Hematopoietic multipotent progenitor cell (in vitro differentiated cells): ENCODE data around the gene CD244. TPM values are rescaled to one million over a fixed set of nuclear protein-coding genes. Genes with fewer than 3 reads are reported as not detected.

Source experiments
- DNase-seq, 3 donors: peaks; one replicate each; pipeline ENCODE4 v3.0.0-alpha.2; 2011 to 2015; ENCODE audit warnings: low read depth in 2 of 3, low spot score in 2 of 3
- total RNA-seq: library from RNA; depleted of rRNA; stranded (reverse); fragments of >200 nt; gene quantifications from one replicate; pipeline ENCODE4 v1.2.3, GENCODE V29; 2012

The CD244 gene
- total RNA-seq, 1 donor, result 35.5 TPM

DNA sequence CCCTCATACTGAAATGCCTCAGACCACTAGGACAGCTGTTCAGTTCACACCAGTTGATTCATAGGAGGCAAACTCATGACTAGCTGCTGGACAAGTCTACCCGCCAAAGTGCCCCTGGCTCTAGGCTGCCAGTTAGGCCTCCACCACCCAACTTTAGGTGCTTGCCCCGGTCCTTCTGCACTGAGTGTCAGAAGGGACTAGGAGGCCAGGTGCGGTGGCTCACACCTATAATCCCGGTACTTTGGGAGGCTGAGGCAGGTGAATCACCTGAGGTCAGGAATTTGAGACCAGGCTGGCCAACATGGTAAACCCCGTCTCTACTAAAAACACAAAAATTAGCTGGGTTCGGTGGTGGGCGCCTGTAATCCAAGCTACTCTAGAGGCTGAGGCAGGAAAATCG is 47.8 kb downstream of the CD244 start:
- DNase-seq, result no peak

DNA sequence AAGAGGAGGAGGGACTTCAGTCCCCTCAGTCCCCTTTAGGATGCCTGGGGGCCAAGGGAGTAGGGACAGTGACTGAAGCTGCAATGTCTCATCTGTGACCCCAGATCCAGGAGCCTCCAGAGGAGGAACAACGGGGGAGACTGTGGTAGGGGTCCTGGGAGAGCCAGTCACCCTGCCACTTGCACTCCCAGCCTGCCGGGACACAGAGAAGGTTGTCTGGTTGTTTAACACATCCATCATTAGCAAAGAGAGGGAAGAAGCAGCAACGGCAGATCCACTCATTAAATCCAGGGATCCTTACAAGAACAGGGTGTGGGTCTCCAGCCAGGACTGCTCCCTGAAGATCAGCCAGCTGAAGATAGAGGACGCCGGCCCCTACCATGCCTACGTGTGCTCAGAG is 48.4 kb downstream of the CD244 start:
- no peak for DNase-seq

DNA sequence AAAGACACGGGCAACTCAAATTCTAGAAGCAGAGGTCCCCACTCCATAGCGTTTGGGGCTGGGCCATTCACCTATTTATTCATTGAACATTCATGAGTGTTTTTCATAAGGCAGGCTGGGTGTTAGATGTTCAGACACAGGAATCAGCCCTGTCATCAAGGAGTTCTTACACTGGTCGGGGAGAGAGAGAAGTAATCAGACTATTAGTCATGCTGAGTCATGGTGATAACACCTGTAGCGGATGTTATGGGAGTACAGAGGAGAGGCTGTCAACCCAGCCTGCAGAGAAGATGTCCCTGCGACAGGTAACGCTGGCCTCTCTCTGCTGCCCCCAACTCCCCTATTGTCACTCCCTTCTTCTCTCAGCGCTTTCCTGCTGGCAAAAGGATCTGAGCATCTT is 49.5 kb downstream of the CD244 start:
- no peak for DNase-seq

DNA sequence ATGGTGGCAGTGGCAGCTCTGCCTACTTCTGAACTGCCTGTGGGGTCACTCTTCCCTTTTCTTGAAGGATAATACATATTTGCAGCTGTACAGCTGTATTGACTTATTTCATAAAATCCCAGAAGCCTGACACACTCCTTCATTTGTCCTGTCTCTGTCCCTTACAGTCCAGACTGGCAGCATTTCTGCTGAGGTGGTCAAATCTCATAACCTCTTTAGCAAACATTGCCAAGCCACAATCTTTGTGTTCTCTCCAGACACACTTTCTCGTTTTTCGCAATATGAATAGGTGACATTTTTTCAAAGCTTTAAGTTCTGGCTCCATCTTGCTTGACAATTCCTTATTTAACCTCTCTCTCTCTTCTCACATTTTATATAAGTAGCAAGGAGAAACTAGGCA is 51.5 kb downstream of the CD244 start:
- DNase-seq, result no peak

DNA sequence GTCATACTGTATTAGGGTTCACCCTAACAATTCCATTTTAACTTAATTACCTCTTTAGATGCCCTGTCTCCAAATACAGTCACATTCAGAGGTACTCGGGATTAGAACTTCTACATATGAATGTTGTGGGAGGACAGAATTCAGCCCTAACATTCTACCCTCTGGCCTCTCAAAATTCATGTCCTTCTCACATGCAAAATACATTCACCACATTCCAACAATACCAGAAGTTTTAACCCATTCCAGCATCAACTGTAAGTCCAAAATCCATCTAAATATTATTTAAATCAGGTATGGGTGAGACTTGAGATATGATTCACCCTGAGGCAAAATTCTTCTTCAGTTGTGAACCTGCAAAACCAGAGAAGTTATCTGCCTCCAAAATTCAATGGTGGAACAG is 52.2 kb downstream of the CD244 start:
- DNase-seq, result no peak

DNA sequence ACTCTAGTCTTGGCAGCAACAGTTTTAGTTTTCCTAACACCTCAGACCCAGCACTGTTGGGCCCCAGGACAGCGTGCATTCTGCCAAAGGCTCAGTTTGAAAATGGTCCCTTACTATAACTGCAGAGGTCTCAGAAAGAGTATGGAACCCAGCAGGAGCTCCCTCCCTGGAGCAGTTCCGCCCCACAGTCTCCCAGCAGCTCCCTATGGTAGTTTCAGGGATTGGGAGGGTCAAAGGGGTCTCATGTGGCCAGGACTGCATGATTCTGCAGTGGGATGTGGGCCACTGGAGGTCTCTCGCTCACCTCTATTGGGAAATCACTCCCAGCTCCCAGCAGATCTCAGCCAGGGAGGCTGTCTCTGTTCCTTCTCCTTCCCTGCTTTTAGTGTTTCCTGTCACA is 54.4 kb downstream of the CD244 start:
- no peak for DNase-seq

DNA sequence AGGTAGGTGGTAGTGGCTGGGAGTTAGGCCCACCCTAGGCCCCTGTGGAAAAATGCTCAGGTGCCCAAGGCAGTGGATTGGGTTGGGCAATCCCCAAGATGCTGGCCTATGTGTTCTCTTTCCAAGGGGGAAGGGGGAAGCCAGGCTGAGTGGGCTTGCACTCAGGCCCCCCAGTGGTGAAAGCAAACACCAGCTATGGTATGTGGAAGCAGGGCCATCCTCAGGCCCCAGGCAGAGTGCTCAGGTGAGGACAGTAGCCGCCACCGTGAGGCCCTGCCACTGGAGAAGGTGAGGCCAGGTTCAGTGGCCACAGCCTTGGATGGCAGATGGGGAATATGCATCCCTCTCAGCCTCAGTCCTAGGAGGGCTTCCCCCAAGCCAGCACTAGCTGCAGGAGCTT is 54.9 kb downstream of the CD244 start:
- no peak for DNase-seq

DNA sequence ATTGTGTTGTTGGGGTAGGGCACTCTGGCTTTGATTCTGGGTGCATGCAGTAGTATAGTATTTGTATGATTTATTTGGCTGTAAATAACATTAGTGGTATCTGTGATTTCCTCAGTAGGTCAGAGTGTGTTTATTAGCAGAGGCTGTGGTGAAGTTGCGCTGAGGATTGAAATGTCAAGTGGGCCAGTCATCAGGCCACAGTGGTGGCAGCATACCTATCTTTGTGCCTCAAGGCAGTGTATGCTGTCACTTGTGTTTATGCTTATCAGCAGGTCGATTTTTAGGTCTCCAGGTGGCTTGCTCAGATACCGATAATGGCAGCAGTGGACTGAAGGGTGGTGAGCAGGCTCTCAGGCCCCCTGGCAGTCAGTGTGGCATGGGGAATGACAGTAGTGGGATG is 55.4 kb downstream of the CD244 start:
- no peak for DNase-seq

DNA sequence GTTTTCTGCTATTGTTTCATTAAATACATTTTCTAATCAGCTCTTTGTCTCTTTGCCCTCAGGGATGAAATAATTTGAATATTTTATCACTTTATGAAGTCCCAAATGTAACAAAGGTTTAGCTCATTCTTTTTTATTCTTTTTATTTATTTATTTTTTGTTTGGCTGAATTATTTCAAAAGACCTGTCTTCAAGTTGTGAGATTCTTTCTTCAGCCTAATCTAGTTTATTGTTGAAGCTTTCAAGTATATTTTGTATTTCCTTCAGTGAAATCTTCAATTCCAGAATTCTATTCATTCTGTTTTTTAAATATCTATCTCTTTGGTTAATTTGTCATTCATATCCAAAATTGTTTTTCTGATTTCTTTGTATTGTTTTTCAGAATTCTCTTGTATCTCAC is 55.9 kb downstream of the CD244 start:
- no peak for DNase-seq

DNA sequence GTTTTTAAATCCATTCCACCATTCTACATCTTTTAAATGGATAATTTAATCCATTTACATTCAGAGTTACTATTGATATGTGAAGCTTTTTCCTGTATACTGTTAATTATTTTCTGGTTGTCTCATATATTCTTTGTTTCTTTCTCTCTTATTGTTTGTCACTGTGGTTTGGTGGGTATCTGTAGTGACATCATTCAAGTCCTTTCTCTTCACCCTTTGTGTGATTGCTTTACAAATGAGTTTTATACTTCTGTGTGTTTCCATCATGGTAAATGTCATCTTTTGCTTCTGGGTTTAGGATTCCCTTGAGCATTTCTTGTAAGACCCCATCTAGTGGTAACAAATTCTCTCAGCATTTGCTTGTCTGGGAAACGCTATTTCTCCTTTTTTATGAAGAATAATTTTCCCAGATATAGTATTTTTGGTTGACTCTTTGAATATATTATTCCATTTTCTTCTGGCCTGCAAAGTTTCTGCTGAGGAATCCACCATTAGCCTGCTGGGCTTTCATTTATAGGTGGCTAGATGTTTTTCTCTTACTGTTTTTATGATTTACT is 56.5 kb downstream of the CD244 start:
- no peak for DNase-seq

DNA sequence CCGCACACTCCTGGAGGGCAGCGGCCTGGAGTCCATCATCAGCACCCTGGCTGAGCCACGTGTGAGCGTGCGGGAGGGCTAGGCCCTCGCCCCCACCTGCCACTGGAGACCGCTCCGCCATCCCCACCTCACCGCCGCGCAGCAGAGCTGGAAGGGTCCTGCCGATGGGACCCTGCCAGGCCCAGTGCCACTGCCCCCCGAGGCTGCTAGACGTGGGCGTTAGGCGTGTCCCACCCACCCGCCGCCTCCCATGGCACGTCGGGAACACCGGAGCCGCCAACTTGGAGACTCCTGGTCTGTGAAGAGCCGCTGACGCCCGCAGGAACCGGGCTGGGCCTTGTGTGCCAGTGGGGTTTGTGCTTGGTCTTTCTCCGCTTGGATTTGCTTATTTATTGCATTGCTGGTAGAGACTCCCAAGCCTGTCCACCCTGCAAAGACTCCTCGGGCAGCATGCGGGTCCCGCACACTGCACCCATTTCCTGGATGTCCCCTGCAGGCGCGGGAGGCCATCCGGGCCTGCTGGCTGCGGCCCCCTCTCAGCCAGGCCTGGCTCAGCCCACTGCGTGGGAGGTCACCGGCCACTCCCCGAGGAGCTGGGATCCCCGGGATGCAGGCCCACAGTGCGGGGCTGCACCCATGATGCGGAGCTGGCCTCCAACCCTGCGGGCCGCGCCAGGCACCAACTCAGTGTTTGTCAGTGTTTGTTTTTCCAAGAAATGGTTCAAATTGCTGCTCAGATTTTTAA is 60.7 kb downstream of the CD244 start:
- DNase-seq, result no peak

DNA sequence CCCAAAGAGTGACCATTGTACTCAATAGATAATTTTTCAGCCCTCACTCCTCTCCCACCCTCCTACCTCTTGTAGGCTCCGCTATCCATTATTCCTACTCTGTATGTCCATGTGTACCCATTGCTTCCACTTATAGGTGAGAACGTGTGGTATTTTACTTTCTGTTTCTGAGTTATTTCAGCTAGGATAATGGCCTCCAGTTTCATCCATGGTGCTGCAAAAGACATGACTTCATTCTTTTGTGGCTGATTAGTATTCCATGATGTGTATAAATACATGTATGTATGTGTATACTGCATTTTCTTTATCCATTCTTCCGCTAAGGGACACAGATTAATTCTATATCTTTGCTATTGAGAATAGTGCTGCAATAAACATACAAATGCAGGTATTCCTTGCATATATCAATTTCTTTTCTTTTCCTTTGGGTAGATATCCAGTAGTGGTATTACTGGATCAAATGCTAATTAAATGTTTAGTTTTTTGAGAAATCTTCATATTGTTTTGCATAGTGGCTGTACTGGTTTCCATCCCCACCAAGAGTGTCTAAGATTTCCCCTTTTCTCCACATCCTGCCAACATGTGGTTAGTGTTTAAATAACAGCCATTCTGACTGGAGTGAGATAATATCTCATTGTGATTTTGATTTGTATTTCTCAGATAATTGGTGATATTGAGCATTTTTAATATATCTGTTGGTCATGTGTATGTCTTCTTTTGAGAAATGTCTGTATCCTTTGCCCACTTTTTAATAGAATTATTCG is 61.9 kb downstream of the CD244 start:
- DNase-seq, result peak in 1 of 3 donors; percentile 58

DNA sequence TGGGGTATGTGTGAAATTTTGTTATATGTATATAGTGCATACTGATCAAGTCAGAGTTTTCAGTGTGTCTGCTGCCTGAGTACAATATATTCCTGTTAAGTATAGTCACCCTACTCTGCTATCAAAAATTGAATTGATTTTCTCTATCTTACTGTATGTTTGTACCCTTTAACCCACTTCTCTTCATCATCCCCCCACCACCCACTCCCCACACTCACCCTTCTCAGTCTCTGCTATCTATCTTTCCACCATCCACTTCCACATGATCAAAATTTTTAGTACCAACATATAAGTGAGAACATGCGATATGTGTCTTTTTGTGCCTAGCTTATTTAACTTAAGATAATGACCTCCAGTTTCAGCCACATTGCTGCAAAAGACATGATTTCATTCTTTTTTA is 62.5 kb downstream of the CD244 start:
- no peak for DNase-seq

DNA sequence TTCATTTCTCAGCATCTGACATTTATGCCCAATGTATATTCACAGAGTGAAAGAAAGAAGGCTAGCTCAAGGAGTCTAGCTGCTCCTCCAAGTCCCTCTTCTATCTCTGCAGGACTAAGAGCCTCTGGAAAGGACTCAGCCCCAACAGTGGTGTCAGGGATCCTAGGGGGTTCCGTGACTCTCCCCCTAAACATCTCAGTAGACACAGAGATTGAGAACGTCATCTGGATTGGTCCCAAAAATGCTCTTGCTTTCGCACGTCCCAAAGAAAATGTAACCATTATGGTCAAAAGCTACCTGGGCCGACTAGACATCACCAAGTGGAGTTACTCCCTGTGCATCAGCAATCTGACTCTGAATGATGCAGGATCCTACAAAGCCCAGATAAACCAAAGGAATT is 63.0 kb downstream of the CD244 start:
- DNase-seq, result no peak

DNA sequence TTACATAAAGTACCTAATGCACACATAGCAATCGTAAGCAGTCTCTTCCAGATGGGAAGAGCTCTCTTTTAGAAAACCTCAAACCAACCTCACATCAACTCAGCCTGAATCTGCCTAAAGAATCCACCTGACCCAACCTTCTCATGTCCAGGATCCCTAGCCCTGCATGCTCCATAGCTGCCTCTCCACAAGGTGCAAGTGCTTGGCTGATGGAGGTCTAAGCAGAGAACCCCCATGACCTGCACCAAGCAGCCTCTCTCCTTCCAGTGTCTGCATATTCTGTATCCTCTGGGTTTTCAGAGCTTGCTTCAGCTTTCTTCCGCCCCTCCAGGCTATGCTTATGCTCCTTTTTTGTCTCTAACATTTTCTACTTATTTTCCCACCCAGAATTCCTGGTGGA is 64.2 kb downstream of the CD244 start:
- DNase-seq, result no peak

DNA sequence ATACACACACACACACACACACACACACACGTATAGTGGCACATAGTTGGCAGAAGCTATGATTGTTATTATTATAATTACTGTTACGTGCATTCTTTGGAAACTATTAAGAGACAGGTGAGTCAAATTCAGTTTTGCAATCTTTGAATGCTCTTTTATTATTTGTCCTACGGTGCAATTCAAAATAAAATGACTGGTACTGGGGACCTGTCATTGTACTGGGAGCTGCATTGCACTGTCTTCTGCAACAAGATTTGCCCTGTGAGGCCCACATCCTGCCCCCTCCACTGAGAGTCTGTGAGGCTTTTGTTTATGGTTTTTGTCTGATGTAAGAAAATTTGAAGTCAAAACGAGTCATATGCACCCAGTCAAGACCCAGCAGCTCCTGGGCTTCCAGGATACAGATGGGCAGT is 64.8 kb downstream of the CD244 start:
- DNase-seq, result no peak

DNA sequence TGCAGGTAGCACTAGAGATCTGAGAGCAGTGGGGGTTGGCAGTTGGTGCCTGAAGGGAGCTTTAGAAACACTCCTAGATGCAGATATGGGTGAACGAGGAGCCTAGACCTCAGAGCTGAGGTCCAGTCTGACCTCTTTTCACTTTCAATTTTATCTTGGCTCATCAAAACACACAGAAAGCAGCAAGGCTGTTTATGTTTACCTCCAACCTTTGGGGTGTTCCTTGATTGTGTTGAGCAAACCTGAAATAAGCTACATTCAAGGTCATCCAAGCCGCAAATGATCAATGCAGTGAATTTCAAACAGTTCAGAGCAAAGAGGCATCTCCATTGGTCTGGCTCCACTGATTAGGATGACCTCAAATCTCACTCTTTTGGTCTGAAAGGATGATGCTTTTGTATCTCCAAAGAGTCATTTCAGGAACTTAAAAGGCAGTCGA is 65.4 kb downstream of the CD244 start:
- no peak for DNase-seq

DNA sequence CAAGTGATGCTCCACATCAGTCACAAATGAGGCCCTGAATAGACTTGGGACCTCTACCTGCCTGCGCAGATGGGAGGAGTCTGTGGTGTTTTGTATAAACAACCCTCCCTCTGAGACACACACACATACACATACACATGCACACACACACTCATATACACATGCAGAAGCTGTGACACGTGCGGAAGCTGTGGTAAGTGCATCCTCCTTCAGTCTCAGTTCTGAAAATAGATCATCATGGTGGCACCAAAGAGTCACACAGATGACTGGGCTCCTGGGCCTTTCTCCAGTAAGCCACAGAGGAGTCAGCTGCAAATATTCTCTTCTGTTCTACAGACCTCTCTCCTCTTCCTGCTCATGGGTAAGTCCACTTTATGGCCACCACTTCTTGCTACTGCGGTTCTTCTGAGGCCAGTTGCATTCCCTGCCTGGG is 66.7 kb downstream of the CD244 start, which contains the start of gene LY9:
TSS of gene LY9 (plus strand) at position 224 of the 433 bp plus-strand sequence. CDS start at position 238, 14 bp downstream.
- DNase-seq, result peak in 2 of 3 donors; percentile 29 to 69

DNA sequence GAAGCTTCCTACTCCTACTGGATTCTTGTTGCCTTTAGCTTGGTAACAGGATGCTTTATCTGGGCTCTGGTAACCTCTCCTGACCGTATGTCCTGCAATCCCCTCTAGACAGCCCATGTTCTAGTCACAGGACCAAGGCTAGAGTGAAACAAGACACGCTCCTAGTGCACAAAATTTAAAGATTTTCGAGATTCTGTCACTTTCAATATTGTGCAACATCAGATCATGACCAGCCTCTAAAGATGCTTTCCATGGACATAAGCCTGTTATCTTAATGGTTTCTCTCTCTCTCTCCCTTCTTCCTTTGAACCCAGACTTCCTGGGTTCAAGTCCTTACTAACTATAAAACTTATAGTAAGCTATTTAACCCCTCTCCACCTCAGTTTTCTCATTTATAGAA is 68.3 kb downstream of the CD244 start:
- DNase-seq, result no peak

DNA sequence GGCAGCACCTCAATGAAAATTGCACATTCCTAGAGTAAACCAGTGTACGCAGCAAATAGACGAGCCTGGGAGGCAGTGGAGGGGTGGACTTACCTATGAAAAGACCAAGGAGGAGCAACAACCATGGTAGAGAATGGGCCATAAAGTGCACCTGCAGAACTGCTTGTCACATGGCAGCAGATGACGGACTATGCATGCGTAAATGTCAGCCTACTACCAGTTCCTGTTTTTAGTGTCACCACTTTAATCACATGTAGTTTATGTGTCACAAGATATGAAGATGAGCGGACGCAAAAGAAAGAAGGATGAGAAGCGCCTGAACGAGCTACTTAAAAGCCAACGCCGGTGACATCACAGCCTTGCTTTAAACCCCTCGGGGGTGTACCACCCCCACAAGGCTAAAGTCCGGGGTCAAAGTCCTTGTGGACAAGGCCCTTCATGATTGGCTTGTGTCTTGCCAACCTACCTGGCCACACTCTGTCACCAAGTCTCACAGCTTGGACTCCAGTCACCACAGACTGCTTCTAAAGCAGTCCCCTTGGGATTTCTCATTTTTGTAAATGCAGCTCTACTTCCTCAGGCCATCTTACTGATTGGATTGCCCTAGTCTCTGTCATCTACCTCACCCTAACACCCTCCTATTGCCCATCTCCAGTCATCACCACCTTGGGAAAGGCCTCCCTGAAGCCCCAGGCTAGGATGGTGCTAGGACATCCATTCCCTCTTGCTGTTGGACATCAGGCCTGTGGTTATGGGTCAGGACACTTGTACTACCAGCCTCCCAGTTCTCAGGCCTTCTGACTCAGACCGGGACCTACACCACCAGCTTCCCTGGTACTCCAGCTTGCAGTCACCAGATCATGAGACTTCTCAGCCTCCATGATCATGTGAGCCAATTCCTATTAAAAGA is 72.7 kb downstream of the CD244 start:
- peak in 2 of 3 donors; percentile 21 to 28 for DNase-seq
